Mesenchymal stem cell (in vitro differentiated cells and primary cell): ENCODE results near the gene ADCY10. TPM values are rescaled to one million over a fixed set of nuclear protein-coding genes. Genes with fewer than 3 reads are reported as not detected.

ENCODE experiments used
- DNase-seq: peaks from one replicate; pipeline ENCODE4 v3.0.0-alpha.2; 2013
- H2AFZ ChIP-seq: one replicate; pipeline ENCODE4 v1.6.1; 2013; ENCODE audit warnings: low read depth, mild to moderate bottlenecking, control low read depth, inconsistent platforms, low read length, moderate library complexity
- H2AK5ac ChIP-seq: 2 replicates; pipeline ENCODE4 v1.6.1; 2013; ENCODE audit warnings: low read length, moderate library complexity, mild to moderate bottlenecking, inconsistent platforms; ENCODE audit not compliant: severe bottlenecking
- H2BK120ac ChIP-seq: one replicate; pipeline ENCODE4 v1.6.1; 2013; ENCODE audit warnings: low read depth, mild to moderate bottlenecking, inconsistent platforms, low read length, moderate library complexity
- H2BK12ac ChIP-seq, 2 experiments: one replicate each; pipeline ENCODE4 v1.6.1; 2013; ENCODE audit warnings: inconsistent platforms in 2 of 2, low read length in 2 of 2, mild to moderate bottlenecking in 2 of 2, moderate library complexity in 2 of 2, control low read depth in 1 of 2
- H2BK15ac ChIP-seq: one replicate; pipeline ENCODE4 v1.6.1; 2013; ENCODE audit warnings: mild to moderate bottlenecking, low read depth, inconsistent platforms; ENCODE audit not compliant: poor library complexity, severe bottlenecking
- H2BK5ac ChIP-seq: 2 replicates; pipeline ENCODE4 v1.6.1; 2013; ENCODE audit warnings: low read depth, mild to moderate bottlenecking, low read length, control low read depth, inconsistent platforms; ENCODE audit not compliant: poor library complexity, severe bottlenecking
- H3K14ac ChIP-seq, 2 experiments: one replicate each; pipeline ENCODE4 v1.6.1; 2013; ENCODE audit warnings: inconsistent platforms in 2 of 2, low read length in 2 of 2, control low read depth in 1 of 2, mild to moderate bottlenecking in 1 of 2, moderate library complexity in 1 of 2
- H3K18ac ChIP-seq, 2 experiments: one replicate each; pipeline ENCODE4 v1.6.1; 2013; ENCODE audit warnings: inconsistent platforms in 2 of 2, low read length in 2 of 2, control low read depth in 1 of 2, low read depth in 1 of 2, mild to moderate bottlenecking in 1 of 2
- H3K23ac ChIP-seq, 2 experiments: one replicate each; pipeline ENCODE4 v1.6.1; 2013; ENCODE audit warnings: inconsistent platforms in 2 of 2, low read length in 2 of 2, mild to moderate bottlenecking in 2 of 2, moderate library complexity in 2 of 2, control low read depth in 1 of 2
- H3K27ac ChIP-seq: 2 replicates; pipeline ENCODE4 v1.5.1; 2013; ENCODE audit warnings: mild to moderate bottlenecking, moderate library complexity, low read length, control low read depth, inconsistent platforms; ENCODE audit not compliant: poor library complexity, severe bottlenecking
- H3K27me3 ChIP-seq, 2 experiments: 2 replicates each; pipeline versions ENCODE4 v1.6.1 to v1.7.0; 2013; ENCODE audit warnings: low read length in 2 of 2, mild to moderate bottlenecking in 2 of 2, moderate library complexity in 2 of 2, control low read depth in 1 of 2, inconsistent platforms in 1 of 2; ENCODE audit not compliant: control insufficient read depth in 1 of 2, insufficient read depth in 1 of 2
- H3K36me3 ChIP-seq, 2 experiments: 2 replicates each; pipeline versions ENCODE4 v1.6.1 to v1.7.0; 2013; ENCODE audit warnings: low read length in 2 of 2, control low read depth in 1 of 2, inconsistent platforms in 1 of 2, low read depth in 1 of 2, mild to moderate bottlenecking in 1 of 2; ENCODE audit not compliant: insufficient read depth in 2 of 2, control insufficient read depth in 1 of 2
- H3K4ac ChIP-seq, 2 experiments: one replicate each; pipeline ENCODE4 v1.6.1; 2013; ENCODE audit warnings: inconsistent platforms in 2 of 2, low read length in 2 of 2, mild to moderate bottlenecking in 2 of 2, moderate library complexity in 2 of 2, control low read depth in 1 of 2, low read depth in 1 of 2
- H3K4me1 ChIP-seq: 2 replicates; pipeline ENCODE4 v1.6.1; 2013; ENCODE audit warnings: low read depth, low read length, control low read depth; ENCODE audit not compliant: control insufficient read depth, insufficient read depth
- H3K4me2 ChIP-seq: 2 replicates; pipeline ENCODE4 v1.6.1; 2013; ENCODE audit warnings: low read length, mild to moderate bottlenecking, inconsistent platforms; ENCODE audit not compliant: poor library complexity, severe bottlenecking
- H3K4me3 ChIP-seq, 2 experiments: 2 replicates each; pipeline versions ENCODE4 v1.5.1 to v1.7.0; 2013; ENCODE audit warnings: low read length in 2 of 2, mild to moderate bottlenecking in 2 of 2, control low read depth in 1 of 2, low read depth in 1 of 2; ENCODE audit not compliant: insufficient read depth in 1 of 2
- H3K79me1 ChIP-seq: replicated peaks from 2 replicates; pipeline ENCODE4 v1.6.1; 2013; ENCODE audit warnings: mild to moderate bottlenecking, control low read depth, low read length, inconsistent platforms; ENCODE audit not compliant: poor library complexity, severe bottlenecking
- H3K9ac ChIP-seq: 2 replicates; pipeline ENCODE4 v1.7.0; 2013; ENCODE audit warnings: mild to moderate bottlenecking, low read length, moderate library complexity
- H3K9me3 ChIP-seq: 2 replicates; pipeline ENCODE4 v1.7.0; 2013; ENCODE audit warnings: mild to moderate bottlenecking, low read length; ENCODE audit not compliant: control insufficient read depth
- H4K8ac ChIP-seq: one replicate; pipeline ENCODE4 v1.6.1; 2013; ENCODE audit warnings: inconsistent platforms, mild to moderate bottlenecking, low read length, moderate library complexity
- H4K91ac ChIP-seq: one replicate; pipeline ENCODE4 v1.6.1; 2013; ENCODE audit warnings: mild to moderate bottlenecking, low read length, inconsistent platforms
- WGBS: methylation state at CpG from one replicate; pipeline ENCODE4 v1.1.7; 2013; ENCODE audit warnings: mixed read lengths; 5-methylcytosine and 5-hydroxymethylcytosine counted together
- polyA plus RNA-seq, 2 experiments: library from polyadenylated mRNA; stranded (reverse); fragments of 200-250 nt; gene quantifications; one replicate each; pipeline ENCODE4 v1.2.3, GENCODE V29; 2013

Gene ADCY10, protein sequence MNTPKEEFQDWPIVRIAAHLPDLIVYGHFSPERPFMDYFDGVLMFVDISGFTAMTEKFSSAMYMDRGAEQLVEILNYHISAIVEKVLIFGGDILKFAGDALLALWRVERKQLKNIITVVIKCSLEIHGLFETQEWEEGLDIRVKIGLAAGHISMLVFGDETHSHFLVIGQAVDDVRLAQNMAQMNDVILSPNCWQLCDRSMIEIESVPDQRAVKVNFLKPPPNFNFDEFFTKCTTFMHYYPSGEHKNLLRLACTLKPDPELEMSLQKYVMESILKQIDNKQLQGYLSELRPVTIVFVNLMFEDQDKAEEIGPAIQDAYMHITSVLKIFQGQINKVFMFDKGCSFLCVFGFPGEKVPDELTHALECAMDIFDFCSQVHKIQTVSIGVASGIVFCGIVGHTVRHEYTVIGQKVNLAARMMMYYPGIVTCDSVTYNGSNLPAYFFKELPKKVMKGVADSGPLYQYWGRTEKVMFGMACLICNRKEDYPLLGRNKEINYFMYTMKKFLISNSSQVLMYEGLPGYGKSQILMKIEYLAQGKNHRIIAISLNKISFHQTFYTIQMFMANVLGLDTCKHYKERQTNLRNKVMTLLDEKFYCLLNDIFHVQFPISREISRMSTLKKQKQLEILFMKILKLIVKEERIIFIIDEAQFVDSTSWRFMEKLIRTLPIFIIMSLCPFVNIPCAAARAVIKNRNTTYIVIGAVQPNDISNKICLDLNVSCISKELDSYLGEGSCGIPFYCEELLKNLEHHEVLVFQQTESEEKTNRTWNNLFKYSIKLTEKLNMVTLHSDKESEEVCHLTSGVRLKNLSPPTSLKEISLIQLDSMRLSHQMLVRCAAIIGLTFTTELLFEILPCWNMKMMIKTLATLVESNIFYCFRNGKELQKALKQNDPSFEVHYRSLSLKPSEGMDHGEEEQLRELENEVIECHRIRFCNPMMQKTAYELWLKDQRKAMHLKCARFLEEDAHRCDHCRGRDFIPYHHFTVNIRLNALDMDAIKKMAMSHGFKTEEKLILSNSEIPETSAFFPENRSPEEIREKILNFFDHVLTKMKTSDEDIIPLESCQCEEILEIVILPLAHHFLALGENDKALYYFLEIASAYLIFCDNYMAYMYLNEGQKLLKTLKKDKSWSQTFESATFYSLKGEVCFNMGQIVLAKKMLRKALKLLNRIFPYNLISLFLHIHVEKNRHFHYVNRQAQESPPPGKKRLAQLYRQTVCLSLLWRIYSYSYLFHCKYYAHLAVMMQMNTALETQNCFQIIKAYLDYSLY (N-terminal part only)
- not detected for polyA plus RNA-seq (2013, experiment 1 of 2)
- polyA plus RNA-seq (2013, experiment 2 of 2), result not detected

DNA sequence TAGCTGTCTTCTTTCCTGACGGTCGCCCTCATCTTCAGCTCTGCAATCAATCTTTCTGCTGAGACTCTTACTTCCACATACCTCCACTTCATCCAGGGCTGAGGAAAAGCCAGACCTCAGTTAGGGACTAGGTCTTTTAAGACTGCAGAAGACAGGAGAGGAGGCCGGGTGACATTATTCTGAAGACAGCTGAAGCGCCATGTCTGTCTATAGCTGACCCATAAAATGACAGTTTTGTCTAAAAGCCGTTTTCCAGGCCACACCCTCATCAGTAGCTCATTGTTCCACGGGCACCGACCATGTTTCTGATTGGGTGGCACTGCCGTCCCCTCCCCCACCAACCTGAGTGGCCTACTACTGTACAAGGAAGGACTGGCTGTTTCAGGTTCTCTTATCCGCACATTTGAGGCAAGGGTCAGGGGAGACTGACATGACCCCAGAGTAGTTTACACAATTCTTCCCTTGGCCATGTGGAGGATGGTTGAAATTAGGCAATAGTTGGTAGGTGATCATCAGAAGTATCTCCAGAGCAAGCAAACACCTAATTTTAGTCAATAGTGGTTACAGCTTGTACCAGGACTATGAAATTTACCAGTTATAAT is at the start of gene ADCY10:
ADCY10 (minus strand) TSS at position 240 of the 602 bp plus-strand sequence. CDS start 8,994 bp downstream, outside the sequence.
- Histone ChIP-seq H3K4me3 (no peak within 1 kb of the TSS), H3K9ac (no peak within 1 kb of the TSS), H4K8ac (no peak within 1 kb of the TSS), H3K23ac (no peak within 1 kb of the TSS), H3K9me3 (peaks cover 6% of the 10 kb centered on the region), H3K18ac (no peak within 1 kb of the TSS), H3K4ac (no peak within 1 kb of the TSS), H3K36me3 (peaks cover 14 to 44% of the 10 kb centered on the region in 2 experiments), H3K27ac (no peak within 1 kb of the TSS), H3K14ac (no peak within 1 kb of the TSS), H2BK15ac (no peak within 1 kb of the TSS), H3K79me1 (peaks cover 3% of the 10 kb centered on the region), H2BK12ac (no peak within 1 kb of the TSS), H3K27me3 (no peaks in the 10 kb centered on the region), H2AFZ (no peak within 1 kb of the TSS), H2BK5ac (no peak within 1 kb of the TSS), H2AK5ac (no peak within 1 kb of the TSS), H3K4me2 (no peak within 1 kb of the TSS), H3K4me1 (peaks cover 2% of the 10 kb centered on the region), H4K91ac (no peak within 1 kb of the TSS), H2BK120ac (no peak within 1 kb of the TSS)
- DNase-seq, result no peak
- WGBS, result 86% methylated on average over 9 of the region's 9 CpGs

DNA sequence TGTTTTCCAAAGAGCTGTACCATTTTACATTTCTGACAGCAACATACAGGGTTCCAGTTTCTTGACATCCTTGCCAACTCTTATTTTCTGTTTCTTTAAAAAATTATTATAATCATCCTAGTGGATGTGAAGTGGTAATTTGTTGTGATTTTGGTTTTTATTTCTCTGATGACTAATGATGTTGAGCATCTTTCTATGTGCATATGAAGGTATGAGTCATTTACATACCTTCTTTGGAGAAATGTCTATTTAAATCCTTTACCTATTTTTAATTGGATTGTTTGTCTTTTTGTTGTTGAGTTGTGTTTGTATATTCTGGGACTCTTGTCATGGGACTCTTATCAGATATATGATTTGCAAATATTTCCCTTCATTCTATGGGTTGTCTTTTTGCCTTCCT is 43.8 kb upstream of the ADCY10 start:
- no peak overlapping the region for H2BK12ac ChIP-seq
- no peak overlapping the region for H3K9ac ChIP-seq
- H3K23ac ChIP-seq, result no peak overlapping the region
- no peak overlapping the region for H2BK5ac ChIP-seq
- H3K14ac ChIP-seq, result no peak overlapping the region
- no peak overlapping the region for H4K8ac ChIP-seq
- H3K9me3 ChIP-seq, result no peaks in the 10 kb centered on the region
- H3K4ac ChIP-seq, result no peak overlapping the region
- no peak overlapping the region for H3K4me2 ChIP-seq
- no peak overlapping the region for H3K18ac ChIP-seq
- no peak overlapping the region for H3K27ac ChIP-seq
- no peak overlapping the region for H2AK5ac ChIP-seq
- no peak overlapping the region for H2BK120ac ChIP-seq
- no peak overlapping the region for H2BK15ac ChIP-seq
- peaks cover 9% of the 10 kb centered on the region for H3K79me1 ChIP-seq
- H3K4me3 ChIP-seq, result no peak overlapping the region
- H4K91ac ChIP-seq, result no peak overlapping the region
- H3K27me3 ChIP-seq, result no peaks in the 10 kb centered on the region
- no peak overlapping the region for H2AFZ ChIP-seq
- DNase-seq, result no peak
- peaks cover 16 to 72% of the 10 kb centered on the region in 2 experiments for H3K36me3 ChIP-seq
- H3K4me1 ChIP-seq, result peaks cover under 1% of the 10 kb centered on the region

DNA sequence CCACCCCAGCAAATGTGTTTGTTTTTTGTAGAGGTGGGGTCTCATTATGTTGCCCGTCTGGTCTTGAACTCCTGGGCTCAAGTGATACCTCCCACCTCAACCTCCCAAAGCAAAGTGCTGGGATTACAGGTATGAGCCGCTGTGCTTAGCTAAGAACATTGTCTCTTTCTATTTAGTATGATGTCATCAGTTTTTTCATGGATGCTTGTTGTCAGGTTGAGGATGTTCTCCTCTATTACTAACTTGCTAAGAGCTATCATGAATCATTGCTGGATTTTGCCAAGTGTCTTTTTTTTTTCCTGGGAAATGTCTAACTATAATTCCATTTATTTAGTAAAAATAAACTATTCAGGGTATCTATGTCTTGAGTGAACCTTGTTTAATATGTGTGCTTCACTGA is 42.0 kb upstream of the ADCY10 start:
- Histone ChIP-seq H3K4ac (no peak overlapping the region), H3K9me3 (no peaks in the 10 kb centered on the region), H2BK5ac (no peak overlapping the region), H3K18ac (no peak overlapping the region), H2AFZ (no peak overlapping the region), H3K23ac (no peak overlapping the region), H2AK5ac (no peak overlapping the region), H3K9ac (no peak overlapping the region), H2BK120ac (no peak overlapping the region), H3K79me1 (peaks cover 12% of the 10 kb centered on the region), H2BK15ac (no peak overlapping the region), H3K4me1 (peaks cover 2% of the 10 kb centered on the region), H2BK12ac (no peak overlapping the region), H3K14ac (no peak overlapping the region), H3K4me3 (no peak overlapping the region), H3K27me3 (no peaks in the 10 kb centered on the region), H3K27ac (no peak overlapping the region), H4K8ac (no peak overlapping the region), H4K91ac (no peak overlapping the region), H3K36me3 (peaks cover 19 to 73% of the 10 kb centered on the region in 2 experiments), H3K4me2 (no peak overlapping the region)
- WGBS, result 100% methylated on average over 1 of the region's 2 CpGs
- no peak for DNase-seq
